ENCODE data around the gene RAPGEF3.

The RAPGEF3 gene

DNA sequence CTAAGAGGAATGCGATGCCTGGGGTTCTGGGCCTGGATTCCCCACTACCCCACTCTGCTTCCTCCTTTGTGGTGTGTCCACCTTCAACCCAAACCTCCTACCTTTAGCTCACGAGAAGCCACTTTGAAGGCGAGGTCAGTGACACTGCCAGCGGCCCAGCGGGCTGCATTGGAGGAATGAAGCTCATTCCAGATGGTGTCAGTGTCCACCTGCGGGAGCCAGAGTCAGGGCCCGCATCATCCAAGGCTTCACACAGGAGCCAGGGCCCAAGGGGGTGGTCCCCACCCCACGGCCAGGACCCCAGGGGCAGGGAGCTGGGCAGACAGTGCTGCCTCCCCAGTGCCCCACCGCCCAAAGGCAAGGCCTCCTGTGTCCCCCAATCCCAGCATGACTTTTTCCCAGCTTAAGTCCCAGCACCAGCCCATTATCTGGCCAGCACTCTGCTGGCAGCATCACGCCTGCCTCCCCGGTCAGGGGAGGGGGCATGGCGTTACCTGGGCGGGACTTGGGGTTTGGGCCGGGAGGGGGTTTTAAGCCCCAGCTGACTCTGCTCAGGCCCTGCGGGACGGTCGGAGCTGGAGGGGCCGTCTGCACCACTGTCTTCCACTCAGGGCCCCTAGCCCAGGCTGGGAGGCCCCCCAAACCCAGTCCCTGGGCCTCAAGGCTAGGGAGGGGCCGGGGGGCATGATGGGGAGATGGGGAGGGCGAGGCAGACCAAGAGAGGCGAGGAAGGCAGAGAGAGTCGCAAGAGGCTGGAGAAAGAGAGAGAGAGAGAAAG is 31.2 kb upstream of the RAPGEF3 start:
- no peak for DNase-seq (ENCODE audit: low read depth in 2 of 2)

DNA sequence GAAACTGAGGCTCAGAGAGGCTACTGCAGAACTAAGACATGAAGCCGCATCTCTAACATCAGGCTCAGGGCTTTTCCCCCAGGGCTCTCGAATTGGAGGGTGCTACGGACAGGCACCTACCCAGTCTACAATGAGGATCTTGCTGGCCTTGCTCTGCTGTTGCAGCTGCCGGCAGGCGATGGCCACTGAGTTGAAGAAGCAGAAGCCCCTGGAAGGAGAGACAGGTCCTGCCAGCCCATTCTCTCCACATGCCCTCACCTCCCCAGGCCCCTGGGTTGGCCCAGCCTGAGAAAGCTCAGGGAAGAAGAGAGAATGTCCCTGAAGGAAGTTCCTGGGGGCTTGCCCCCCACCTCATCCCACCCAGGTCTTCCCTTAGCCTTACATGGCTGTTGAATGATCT is 30.5 kb upstream of the RAPGEF3 start:
- no peak for DNase-seq (ENCODE audit: low read depth in 2 of 2)

DNA sequence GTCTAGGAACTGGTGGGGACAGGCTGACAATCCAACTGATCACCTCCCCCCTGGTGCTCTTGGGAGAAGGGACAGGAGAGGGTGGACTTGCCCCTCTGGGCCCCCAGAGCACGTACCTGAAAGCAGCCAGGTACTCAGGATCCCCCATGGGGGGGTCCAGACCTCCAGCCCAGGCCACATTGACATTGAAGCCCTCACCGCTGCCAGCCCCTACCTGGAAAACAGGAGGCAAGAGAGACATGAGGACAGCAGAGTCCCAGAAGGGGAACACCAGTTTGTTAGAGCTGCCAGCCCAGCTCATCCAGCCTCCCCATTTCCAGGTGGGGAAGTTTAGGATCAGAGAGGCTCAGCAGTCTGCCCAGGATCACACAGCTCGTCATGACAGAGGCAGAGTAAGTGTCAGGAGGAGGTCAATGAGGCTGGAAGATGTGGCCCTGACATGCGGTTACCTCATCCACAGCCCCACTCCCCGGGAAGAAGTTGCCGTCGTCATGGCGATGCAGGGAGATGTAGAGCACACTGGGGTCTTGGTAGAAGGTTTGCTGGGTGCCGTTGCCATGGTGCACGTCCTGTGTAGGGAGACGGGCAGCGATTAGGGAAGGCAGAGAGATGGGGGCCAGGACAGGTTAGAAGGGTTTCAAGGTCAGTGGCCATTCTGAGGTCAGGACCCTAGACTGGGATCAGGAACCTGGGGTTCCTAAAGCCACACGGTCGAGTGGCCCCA is 29.1 kb upstream of the RAPGEF3 start:
- no peak for DNase-seq (ENCODE audit: low read depth in 2 of 2)

DNA sequence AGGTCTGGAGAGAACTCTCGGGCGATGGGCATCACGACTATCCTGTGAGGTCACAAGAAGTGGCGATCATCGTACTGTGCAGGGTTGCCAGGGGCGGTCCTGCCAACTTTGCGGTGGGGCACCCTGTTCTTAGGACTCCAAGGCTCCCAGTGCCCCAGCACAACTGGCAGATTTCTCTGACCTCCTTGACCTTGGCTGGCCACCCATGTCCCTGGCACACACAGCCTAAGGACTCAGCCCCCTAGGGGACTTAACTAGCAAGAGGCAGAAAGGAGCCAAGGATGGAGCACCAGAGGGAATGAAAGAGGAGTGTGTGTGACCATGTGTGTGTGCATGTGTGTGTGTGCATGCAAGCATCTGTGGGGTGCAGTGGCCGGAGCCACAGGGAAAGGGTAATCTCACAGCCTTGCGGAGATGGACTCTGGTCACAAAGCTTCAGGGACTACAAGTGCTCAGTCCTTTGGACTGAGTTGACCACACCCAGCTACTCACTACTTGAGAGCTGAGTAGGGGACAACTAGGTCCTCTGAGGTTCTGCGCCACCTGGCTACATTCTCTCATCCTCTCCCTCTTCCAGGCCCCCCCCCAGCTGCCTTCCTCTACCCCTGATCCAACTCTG is 28.1 kb upstream of the RAPGEF3 start:
- no peak for DNase-seq (ENCODE audit: low read depth in 2 of 2)

DNA sequence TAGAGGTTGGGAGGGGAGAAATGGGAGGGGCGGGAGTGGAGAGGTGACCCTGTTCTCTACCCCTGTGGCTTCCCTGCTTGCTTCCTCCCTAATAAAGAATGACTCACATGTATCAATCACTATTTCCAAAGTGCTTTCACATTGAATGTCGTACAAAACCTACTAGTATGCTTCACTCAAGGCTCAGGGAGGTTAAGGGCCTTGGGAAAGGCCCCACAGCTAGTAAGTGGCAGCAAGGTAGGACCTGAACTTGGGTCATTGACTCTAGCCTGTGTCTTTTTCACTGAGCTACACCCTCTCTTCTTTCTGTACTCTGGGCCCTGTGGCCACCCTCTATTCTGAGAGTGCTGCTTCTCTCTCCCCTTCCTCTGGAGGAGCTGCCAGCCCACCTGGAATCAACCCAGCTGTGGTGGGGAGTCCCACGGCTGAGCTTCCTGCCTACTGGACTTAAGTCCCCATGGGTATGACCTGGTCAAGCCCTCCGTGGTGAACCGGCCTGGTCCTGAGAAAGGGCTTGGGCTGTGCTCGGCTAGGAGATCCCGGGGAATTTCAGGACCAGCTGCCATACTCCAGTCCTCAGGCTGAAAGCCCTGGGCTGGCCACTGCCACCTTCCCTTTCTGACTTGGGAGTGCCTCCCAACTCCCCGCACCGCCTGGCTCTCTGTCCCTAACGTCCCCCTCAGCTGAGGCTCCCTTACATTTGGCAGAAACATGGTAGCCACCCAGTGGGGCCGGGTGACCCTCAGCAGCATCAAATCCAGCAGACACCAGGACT is 27.4 kb upstream of the RAPGEF3 start:
- DNase-seq (ENCODE audit: low read depth in 2 of 2), result no peak

DNA sequence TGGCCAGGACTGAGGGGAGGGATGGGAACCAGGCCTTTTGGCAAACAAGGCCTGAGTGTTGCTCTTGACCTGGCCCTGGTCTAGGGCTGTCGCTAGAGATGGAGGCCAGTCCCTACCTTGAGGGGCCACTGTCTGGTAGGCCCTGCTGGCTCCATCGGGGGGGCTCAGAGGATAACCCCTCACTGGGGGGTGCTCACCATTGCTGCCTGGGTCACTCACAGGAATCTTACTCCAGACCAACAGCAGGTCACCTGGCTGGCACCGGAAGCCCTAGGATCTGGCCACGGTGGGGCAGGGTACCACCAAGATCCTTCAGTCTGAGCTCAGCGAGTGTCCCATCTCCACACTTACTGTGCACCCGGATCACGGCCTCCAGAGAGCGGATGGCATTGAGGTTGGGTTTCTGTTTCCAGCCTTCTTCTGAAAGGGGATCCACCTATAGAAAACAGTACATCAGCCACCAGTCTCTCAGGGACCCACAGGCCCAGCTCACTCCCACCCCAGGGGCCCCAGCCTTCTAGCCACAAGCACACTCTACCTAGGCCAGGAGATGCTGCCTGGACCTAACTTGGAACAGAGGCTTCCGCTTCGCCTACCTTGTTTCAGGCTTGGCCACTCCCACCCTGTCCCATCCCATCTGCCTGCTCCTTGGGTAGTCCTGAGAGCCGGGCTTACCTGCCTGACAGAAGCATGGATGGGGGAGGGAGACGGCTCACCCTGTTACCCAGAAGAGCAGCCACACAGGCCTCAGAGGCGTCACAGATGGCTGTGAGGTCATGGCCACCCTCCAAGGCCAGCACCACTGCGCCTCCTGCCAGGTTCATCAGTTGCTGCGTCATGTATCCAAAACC is 26.6 kb upstream of the RAPGEF3 start:
- DNase-seq (ENCODE audit: low read depth in 2 of 2), result no peak

DNA sequence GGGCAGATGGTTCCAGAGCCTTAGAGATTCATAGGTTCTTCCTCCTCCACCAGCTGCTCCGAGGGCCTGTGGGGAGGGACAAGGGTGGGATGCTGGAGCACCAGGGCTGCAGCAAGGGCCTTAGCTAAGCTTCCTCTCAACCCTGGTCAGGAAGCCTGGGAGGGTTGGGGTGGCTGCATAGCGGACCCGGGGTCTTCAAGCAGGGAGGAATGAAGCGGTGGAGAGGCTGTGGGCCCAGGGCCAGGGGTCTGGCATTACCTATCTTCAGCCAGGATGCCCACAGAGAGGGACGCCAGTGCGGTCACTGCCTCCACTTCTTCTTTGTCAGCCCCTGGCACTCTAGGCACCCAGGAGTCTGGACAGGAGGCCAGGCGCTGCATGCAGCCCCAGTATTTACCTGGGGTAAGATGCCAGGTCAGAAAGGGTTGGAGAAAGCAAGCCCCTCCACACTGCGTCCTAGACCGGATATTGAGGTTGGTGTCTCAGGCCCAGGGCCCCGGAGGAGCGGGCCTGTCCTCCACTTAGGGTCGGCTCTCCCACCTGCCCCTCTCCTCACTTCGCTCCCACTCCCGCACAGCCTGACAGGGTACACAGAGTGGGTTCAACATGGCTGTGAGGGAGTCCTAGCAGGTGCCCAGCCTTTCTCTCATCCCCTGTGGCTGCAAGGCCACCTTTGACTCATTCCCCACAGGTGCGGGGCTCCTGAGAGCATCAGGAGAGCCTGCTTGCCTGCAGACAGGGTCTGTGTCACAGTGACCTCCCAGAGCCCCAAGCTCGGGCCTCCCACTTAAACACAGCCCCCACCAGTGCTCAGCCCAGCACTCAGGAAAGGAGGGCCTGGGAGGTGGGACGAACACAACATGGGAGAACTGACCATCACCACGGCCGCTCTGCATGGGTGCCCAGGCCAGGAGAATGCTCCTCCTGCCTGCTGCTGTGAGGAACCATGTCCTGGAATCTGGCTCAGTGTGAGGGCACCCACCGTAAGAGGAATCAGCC is 25.4 kb upstream of the RAPGEF3 start:
- DNase-seq (ENCODE audit: low read depth in 2 of 2), result no peak

DNA sequence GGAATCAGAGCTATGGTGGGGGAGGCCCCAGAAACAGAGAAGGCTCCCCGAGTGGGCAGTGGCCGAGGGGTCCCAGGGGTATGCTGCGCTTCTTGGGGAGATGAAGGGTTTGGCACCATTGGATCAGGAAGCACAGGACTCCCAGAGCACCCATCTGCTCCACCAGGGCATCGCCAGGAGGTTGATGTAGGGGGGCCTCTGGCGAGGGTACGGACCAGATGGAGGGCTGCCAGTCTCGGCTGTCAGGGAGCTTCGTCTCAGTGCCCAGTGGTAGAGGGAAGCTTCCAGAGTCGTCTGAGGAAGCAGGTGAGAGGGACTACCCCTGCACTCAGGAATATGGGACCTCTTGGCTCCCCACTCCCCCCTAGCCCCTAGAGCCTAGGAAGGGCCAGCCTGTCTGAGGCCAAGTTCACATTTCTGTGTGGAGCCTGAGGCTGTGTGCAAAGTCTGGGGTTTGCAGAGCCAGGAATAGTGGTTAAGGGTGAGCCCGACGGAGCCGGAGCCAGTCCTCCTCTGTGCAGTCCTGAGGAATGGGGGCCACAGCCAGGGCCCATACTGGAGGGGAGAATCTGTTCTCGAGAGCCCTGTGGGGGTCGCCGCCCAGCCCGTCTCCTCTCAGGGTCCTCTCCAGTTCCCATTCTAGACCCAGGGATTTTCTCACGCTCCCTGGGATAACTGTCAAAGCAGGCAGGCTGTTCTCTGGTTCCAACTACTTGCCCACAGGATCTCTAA is 24.5 kb upstream of the RAPGEF3 start:
- no peak for DNase-seq (ENCODE audit: low read depth in 2 of 2)

DNA sequence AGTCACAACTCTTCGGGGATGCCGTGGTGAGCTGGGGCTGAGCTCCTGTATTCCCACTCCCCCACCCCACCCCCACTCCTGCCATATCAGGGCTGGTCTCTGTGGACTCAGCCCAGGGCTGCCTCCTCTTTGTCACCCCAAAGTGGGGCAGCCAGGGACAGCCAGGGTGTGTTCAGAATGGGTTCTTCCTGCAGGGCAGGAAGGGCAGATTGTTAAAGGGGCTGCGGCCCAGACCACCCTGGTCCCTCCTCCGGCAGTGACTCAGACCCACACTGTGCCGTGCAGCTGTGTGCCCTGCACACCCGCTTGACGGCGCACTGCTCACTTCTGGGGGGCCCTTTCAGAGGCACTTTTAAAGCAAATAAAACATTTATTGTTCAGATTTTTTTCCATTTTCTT is 23.7 kb upstream of the RAPGEF3 start:
- DNase-seq (ENCODE audit: low read depth in 2 of 2), result no peak

DNA sequence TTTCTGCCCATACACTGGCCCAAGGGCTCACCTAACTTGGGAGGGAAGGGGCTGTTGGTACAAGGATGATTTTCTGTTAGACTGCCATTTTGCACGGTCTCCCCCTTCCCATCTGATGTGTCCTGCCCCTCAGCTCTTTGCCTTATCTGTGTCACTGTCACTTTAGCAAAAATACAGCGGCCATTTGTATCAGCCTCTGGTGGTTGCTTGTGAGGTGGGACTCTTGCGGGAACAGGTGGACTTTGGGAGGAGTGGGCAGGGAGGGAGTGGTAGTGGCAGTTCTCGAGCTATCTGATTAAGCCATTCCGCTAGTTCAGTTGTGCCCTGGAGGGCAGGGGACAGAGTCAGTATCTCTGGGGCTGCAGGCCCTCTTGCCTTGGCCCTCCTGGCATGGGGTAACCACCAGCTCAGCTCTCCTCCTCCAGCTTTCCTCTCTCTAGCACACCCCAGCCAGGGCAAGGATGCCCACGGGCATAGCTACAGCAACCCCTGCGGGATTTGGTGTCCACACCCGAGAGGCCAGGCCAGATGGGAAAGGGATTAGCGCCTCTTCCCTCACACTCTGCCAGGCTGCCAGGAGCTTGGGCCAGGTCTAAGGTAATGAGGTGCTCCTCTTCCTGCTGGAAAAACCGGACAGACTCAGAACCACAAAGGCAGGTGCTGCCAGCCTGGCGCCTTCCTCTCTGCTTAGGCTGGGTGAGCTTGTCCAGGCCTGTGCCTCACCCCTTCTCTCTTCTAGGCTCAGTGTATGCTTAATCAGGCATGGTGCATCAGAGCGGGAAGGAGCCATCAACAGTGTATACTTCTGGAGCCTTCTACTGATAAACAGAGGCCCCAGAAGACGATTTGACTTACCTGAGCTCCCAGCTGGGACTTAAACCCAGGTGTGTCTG is 23.0 kb upstream of the RAPGEF3 start:
- DNase-seq (ENCODE audit: low read depth in 2 of 2), result no peak

DNA sequence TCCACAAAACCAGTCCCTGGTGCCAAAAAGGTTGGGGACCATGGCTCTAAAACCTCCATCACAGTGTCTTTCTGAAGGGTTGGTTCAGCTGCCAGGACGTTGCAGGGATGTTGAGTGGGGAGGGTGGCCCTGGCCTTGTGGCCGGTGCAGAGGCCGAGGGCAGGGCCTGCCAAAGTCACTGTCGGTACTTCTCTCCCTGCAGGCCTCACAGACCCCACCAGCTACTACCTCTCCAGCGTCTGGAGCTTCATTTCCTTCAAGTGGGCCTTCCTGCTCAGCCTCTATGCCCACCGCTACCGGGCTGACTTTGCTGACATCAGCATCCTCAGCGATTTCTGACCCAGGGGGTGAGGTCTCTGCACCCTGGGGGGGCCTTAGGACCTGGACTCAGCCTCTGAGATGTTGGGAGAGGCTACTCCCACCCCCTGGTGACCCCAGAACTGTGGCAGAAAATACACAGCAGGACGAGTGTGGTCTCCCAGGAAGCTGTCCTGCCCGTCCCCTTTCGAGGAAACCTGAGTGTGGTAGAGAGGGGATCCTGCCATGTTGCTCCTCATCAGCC is 21.3 kb upstream of the RAPGEF3 start:
- no peak for DNase-seq (ENCODE audit: low read depth in 2 of 2)

DNA sequence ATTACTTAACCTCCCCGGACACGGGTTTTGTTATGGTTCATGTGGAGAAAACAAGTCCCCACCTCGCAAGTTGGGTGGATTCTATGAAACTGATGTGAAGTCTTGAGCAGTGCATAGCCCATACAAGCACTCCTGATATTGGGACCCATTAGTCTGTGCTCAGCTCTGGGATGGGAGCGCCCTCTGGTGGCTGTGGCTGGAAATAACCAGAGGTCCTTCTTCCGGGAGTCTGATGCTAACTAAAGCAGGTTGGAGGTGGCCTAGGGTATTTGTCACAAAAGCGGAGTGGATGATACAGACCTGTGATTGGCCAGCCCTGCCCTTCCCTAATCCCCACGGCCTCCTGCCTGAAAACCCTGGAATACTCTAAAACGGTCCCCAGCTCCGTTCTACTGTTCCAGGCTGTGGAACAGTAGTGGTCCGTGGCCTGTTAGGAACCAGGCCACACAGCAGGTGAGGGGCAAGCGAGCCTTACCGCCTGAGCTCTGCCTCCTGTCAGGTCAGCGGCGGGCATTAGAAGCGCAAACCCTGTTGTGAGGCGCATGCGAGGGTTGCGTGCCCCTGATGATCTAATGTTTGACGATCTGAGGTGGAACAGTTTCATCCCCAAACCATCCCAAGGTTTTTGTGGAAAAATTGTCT is 20.7 kb upstream of the RAPGEF3 start:
- DNase-seq (ENCODE audit: low read depth in 2 of 2), result peak; percentile 80 to 94

DNA sequence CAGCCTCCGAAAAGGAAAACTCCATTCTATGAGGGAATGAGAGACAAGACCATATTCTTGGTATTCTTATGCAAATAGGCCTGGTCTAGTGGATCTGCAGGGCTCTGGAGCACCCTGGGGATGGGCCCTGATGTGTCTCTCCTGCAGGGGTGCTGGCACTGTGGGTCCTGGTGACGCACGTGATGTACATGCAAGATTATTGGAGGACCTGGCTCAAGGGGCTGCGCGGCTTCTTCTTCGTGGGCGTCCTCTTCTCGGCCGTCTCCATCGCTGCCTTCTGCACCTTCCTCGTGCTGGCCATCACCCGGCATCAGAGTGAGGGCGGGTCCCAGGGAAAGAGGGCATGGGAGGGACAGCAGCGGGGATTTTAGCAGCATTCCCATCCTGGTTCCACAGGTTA is 20.2 kb upstream of the RAPGEF3 start:
- no peak for DNase-seq (ENCODE audit: low read depth in 2 of 2)

DNA sequence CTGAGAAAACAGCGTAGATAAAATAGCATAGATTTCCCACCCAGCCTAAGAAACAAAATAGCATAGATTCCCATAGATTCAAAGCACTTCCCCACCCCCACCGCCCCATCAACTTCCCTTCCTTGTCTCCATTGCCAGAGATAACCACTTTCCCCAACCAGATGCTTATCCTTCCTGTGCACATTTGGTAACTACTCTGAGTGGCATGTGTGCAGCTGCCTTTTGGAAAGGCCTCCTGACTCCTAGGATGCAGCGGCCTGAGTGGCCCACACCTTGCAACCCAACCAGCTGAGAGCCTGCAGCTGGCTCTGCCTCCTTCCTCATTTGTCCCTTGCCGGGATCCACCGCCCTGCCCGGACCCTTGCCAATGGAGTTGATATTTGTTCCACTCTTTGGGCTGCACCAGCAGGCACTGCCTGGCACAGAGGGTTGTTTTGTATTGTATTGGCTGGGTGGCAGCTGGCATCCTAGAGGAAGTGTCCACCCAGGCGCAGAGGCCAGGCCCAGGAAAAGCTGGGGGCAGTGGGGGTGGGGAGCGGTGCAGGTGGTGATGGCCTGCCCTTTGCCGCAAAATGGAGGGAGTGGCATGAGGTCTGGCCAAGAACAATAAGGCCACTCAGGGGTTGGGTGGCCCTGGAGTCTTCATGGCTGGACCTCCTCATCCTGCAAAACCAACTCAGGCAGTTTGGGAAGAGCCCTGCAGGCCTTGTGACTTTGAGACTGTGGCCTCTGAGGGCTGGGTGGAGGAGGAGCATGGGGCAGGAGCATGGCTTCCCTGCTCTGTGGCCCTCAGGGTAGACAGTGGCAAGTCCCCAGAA is 19.3 kb upstream of the RAPGEF3 start:
- no peak for DNase-seq (ENCODE audit: low read depth in 2 of 2)

DNA sequence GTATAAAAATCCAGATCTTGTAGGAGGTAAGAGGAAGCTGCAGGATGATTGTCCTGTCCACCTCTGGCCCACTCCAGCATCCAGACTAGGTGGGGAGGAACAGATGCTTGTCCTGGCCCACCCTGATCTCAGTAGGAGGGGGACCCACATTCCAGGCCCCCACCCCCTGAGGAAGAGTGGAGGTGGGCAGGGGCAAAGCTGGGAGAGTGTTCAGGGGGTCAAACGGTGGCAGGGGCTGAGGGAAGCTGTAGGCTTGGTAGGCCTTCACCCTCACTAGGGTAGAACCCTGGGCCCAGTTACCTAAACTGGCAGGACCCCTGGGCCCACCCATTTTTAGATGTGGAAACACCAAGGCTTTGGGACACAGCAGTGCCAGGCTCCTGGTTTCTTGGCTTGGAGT is 18.5 kb upstream of the RAPGEF3 start:
- no peak for DNase-seq (ENCODE audit: low read depth in 2 of 2)

DNA sequence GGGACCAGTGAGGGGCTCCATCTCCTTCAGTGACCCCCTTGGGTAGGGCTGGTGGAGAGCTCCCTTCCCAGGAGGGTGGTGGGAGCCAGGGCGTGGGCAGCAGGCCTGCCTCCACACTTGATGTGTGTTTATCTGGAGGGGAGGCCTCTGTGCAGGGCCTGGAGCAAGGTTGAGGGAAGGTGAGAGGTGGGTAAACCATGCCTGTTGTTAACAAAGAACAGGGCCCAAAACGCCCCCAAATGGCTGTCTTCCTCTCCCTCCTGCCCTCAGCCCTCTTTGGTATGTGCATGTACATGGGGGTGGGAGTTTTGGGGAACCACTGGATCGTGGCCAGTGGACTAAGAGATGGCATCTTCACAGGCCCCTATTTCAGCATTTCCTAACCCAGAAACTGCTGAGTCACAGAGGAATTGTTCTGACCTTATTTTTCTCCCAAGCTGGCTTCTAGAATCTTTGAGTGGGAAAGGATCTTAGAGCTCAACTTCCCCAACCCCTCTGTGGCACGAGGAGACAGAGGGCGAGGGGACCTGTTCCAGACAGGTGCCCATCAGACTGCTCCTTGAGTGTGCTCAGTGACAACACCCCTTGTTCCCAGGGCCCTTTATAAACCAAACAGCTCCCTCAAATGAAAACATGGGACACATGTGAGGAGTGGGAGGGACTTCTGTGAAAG is 17.9 kb upstream of the RAPGEF3 start:
- no peak for DNase-seq (ENCODE audit: low read depth in 2 of 2)
